Natural killer cell (primary cell): Measurements from ENCODE around the gene EIF4G2. TPM values are rescaled to one million over a fixed set of nuclear protein-coding genes. Genes with fewer than 3 reads are reported as not detected.
A peak's percentile ranks its signal among the peaks of the same experiment; 100 is the strongest.

ENCODE experiments used
- ATAC-seq, 3 donors: fragments of 150-1000 bp in 2 of 3; fragments of 200-7000 bp in 1 of 3; cut with Tn5 transposase; 1 replicate in 1 of 3; 2 replicates in 2 of 3; pipeline ENCODE4 v1.10.0; 2021; ENCODE audit warnings: mild to moderate bottlenecking in 2 of 3, moderate library complexity in 2 of 3
- DNase-seq, 2 donors: peaks; one replicate each; pipeline versions ENCODE4 v3.0.0 to v3.0.0-alpha.2; 2013 to 2021; ENCODE audit warnings: mixed read lengths in 1 of 2
- H3K27ac ChIP-seq: one replicate; pipeline ENCODE4 v1.5.1; 2013; ENCODE audit warnings: mild to moderate bottlenecking, low read length
- H3K27me3 ChIP-seq: one replicate; pipeline ENCODE4 v1.6.1; 2013; ENCODE audit warnings: low read length; ENCODE audit not compliant: control insufficient read depth, insufficient read depth
- H3K36me3 ChIP-seq: one replicate; pipeline ENCODE4 v1.6.1; 2013; ENCODE audit warnings: low read length; ENCODE audit not compliant: control insufficient read depth, insufficient read depth
- H3K4me1 ChIP-seq: one replicate; pipeline ENCODE4 v1.6.1; 2013; ENCODE audit warnings: low read length; ENCODE audit not compliant: control insufficient read depth, insufficient read depth
- H3K4me3 ChIP-seq: one replicate; pipeline ENCODE4 v1.5.1; 2013; ENCODE audit warnings: low read length
- H3K9me3 ChIP-seq: one replicate; pipeline ENCODE4 v1.6.1; 2013; ENCODE audit warnings: low read length; ENCODE audit not compliant: control insufficient read depth, insufficient read depth
- H3K27ac Mint-ChIP-seq, 2 donors: one replicate each; pipeline ENCODE4 v1.8.0; 2022; ENCODE audit warnings: mild to moderate bottlenecking in 2 of 2, mixed read lengths in 2 of 2, moderate library complexity in 1 of 2
- H3K27me3 Mint-ChIP-seq, 2 donors: one replicate each; pipeline ENCODE4 v1.8.0; 2022; ENCODE audit warnings: low read depth in 2 of 2, mixed read lengths in 2 of 2
- H3K36me3 Mint-ChIP-seq: one replicate; pipeline ENCODE4 v1.8.0; 2022; ENCODE audit warnings: mixed read lengths
- H3K4me1 Mint-ChIP-seq, 2 donors: one replicate each; pipeline ENCODE4 v1.8.0; 2022; ENCODE audit warnings: mixed read lengths in 2 of 2
- H3K4me3 Mint-ChIP-seq: one replicate; pipeline ENCODE4 v1.8.0; 2022; ENCODE audit warnings: mild to moderate bottlenecking, moderate library complexity, mixed read lengths
- H3K9me3 Mint-ChIP-seq, 2 donors: one replicate each; pipeline ENCODE4 v1.8.0; 2022; ENCODE audit warnings: mixed read lengths in 2 of 2
- CTCF ChIP-seq: fragments of 200-600 bp; IDR thresholded peaks from one replicate; pipeline ENCODE4 v1.8.0; 2022; ENCODE audit warnings: antibody characterized with exemption
- WGBS: methylation state at CpG from one replicate; pipeline ENCODE4 v1.1.7; 2013; ENCODE audit warnings: missing lambda C conversion rate; ENCODE audit not compliant: insufficient coverage; 5-methylcytosine and 5-hydroxymethylcytosine counted together
- intact Hi-C: fragments of 100-400 bp; cut with micrococcal nuclease; formaldehyde crosslinking; loops from one replicate; pipeline ENCODE4 v1.14.2; 2022
- total RNA-seq, 4 donors: library from RNA; stranded (reverse); fragments of 120-200 nt in 1 of 4; gene quantifications; one replicate each; pipeline versions ENCODE4 v1.2.3 to v1.2.4, GENCODE V29; 2013 to 2022

EIF4G2 gene
- total RNA-seq, 3 donors from 2014 or later (not counting 1 experiment from before 2014, with no cell fraction given) = 718 to 820 (median 751) TPM

- WGBS = under 1% methylated on average over 36 of the region's 36 CpGs
- intact Hi-C loops = loop anchor here (1.0 to 10.0 kb wide), 4 partner anchors 50 to 1034 kb away; partner anchors contain the start of genes CTR9, USP47 and ZBED5
- H3K4me1 ChIP-seq = peaks cover 23% of the 10 kb centered on the region
- Mint-ChIP-seq H3K9me3 (no peaks in the 10 kb centered on the region), H3K27ac (peak overlapping the region; percentile 94 to 95), H3K36me3 (peaks cover 18% of the 10 kb centered on the region), H3K27me3 (peaks cover 3 to 14% of the 10 kb centered on the region in 2 donors), H3K4me3 (peak overlapping the region; percentile 97), H3K4me1 (peaks cover 47 to 52% of the 10 kb centered on the region in 2 donors)
- TF ChIP-seq CTCF = no peak
- H3K36me3 ChIP-seq = peaks cover 38% of the 10 kb centered on the region
- peak in 1 of 3 donors; percentile 1 for ATAC-seq
- H3K27me3 ChIP-seq = no peaks in the 10 kb centered on the region
- DNase-seq = no peak
- H3K27ac ChIP-seq = peak overlapping the region; percentile 95
- no peaks in the 10 kb centered on the region for H3K9me3 ChIP-seq
- peak overlapping the region; percentile 96 for H3K4me3 ChIP-seq
Measured at GRCh38 chr11:10808235-10808552, 532 bp downstream of the EIF4G2 start.

DNA sequence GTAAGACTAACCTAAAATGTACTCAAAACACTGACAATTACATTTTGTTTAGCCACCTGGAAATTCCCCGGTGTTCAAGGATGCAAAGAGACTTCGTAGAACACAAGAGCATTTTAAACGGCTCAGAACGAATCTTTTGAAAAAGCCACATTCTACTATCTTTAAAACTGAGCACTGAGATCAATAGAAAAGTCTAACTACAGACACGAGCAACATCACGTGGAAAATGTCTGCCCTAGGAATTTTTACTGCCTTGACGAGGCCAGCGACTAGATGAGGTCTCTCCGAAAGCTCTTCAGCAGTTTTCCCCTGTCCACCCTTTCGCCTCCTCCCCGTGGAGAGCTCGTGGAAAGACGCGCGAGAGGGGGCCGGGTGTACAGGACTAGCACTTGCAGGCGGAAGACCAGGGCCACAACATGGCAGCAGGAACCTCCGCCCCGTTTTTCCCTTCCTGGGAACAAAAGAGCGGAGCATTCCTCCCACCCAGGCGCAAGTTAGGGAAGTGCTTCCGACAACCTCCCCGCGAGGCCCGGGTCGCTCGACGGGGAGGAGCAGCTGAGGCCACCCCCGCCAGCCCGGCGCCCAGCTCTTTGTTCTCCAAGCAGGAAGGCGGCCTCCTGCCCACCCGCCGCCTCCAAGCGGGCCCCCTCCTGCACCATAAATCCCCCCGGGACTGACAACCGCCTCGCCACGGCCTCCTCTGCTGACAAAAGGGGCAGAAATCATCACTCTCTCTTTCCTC lies 1.1 kb downstream of the EIF4G2 start:
- WGBS = under 1% methylated on average over 39 of the region's 39 CpGs
- peaks cover 0 to 9% of the 10 kb centered on the region in 2 donors for H3K27me3 Mint-ChIP-seq

GRCh38 chr11:10806206-10806605 lies 2.5 kb downstream of the EIF4G2 start:
- no peak overlapping the region for H3K4me3 ChIP-seq
- TF ChIP-seq CTCF = no peak
- H3K27ac ChIP-seq = no peak overlapping the region
- H3K9me3 Mint-ChIP-seq = no peaks in the 10 kb centered on the region
- peaks cover 58% of the 10 kb centered on the region for H3K36me3 ChIP-seq
- no peaks in the 10 kb centered on the region for H3K9me3 ChIP-seq
- no peak for ATAC-seq
- H3K4me3 Mint-ChIP-seq = peak overlapping the region; percentile 97
- H3K27me3 ChIP-seq = no peaks in the 10 kb centered on the region
- peaks cover 29% of the 10 kb centered on the region for H3K36me3 Mint-ChIP-seq
- peaks cover 52 to 59% of the 10 kb centered on the region in 2 donors for H3K4me1 Mint-ChIP-seq
- H3K4me1 ChIP-seq = peaks cover 26% of the 10 kb centered on the region
- H3K27me3 Mint-ChIP-seq = no peaks in the 10 kb centered on the region
- 100% methylated on average over 1 of the region's 4 CpGs for WGBS
- intact Hi-C loops = loop anchor here (5.0 to 10.0 kb wide), 2 partner anchors 129 to 1036 kb away; partner anchors contain the start of gene USP47
- peak overlapping the region; percentile 94 to 95 for H3K27ac Mint-ChIP-seq
- DNase-seq = no peak

More for the DNA sequence above, 1.1 kb downstream of the EIF4G2 start:
- DNase-seq (peak; percentile 41 to 62), ATAC-seq (no peak)
- Histone ChIP-seq H3K4me1 (peaks cover 23% of the 10 kb centered on the region), H3K27me3 (no peaks in the 10 kb centered on the region), H3K4me3 (peak overlapping the region; percentile 96), H3K27ac (peak overlapping the region; percentile 95), H3K36me3 (peaks cover 43% of the 10 kb centered on the region), H3K9me3 (no peaks in the 10 kb centered on the region)
- Mint-ChIP-seq H3K4me3 (peak overlapping the region; percentile 97), H3K36me3 (peaks cover 19% of the 10 kb centered on the region), H3K27ac (peak overlapping the region; percentile 94 to 95), H3K4me1 (peaks cover 47 to 53% of the 10 kb centered on the region in 2 donors), H3K9me3 (no peaks in the 10 kb centered on the region)
- TF ChIP-seq CTCF = no peak
- intact Hi-C loops = loop anchor here (1.0 to 10.0 kb wide), 4 partner anchors 51 to 1035 kb away; partner anchors contain the start of genes CTR9, USP47 and ZBED5
